ENCODE data around the gene KRT8. TPM values are rescaled to one million over a fixed set of nuclear protein-coding genes. Genes with fewer than 3 reads are reported as not detected.

KRT8 gene
- total and polyA plus RNA-seq, 2 donors: 100 to 142 TPM

DNA sequence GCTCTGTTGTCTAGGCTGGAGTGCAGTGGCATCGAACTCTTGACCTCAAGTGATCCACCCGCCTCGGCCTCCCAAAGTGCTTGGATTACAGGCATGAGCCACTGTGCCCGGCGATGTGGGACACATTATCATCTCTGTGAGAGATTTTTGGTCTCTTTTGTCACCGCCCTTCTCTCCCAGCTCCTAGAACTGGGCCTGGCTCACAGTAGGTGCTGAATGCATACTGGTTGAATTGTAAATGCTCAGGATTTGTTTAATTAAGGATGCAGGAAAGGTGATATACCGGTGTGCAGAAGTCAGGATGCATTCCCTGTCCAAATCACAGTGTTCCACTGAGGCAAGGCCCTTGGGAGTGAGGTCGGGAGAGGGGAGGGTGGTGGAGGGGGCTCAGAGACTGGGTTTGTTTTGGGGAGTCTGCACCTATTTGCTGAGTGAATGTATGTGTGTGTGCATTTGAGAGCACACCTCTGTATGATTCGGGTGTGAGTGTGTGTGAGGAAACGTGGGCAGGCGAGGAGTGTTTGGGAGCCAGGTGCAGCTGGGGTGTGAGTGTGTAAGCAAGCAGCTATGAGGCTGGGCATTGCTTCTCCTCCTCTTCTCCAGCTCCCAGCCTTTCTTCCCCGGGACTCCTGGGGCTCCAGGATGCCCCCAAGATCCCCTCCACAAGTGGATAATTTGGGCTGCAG lies 43.0 kb upstream of the KRT8 start:
- no peak overlapping the region for H3K27ac ChIP-seq (ENCODE audit: low read depth in 1 of 2, low read length in 1 of 2)
- peaks cover 0 to 2% of the 10 kb centered on the region in 2 donors for H3K4me1 ChIP-seq (ENCODE audit: control insufficient read depth in 2 of 2, insufficient read depth in 2 of 2, low read length in 2 of 2)
- H3K9me3 ChIP-seq (ENCODE audit: control insufficient read depth in 2 of 2, insufficient read depth in 1 of 2, low read length in 1 of 2): no peaks in the 10 kb centered on the region
- no peak overlapping the region for H3K4me3 ChIP-seq (ENCODE audit: low read length in 2 of 2)
- peaks cover 0 to 65% of the 10 kb centered on the region in 2 donors for H3K27me3 ChIP-seq (ENCODE audit: control insufficient read depth in 2 of 2, insufficient read depth in 1 of 2, low read length in 1 of 2)
- WGBS: 91% methylated on average over 12 of the region's 12 CpGs
- DNase-seq (ENCODE audit: low read depth in 6 of 9, low spot score in 9 of 9): no peak
- no peaks in the 10 kb centered on the region for H3K36me3 ChIP-seq (ENCODE audit: control insufficient read depth in 2 of 2, insufficient read depth in 2 of 2, low read length in 1 of 2)

DNA sequence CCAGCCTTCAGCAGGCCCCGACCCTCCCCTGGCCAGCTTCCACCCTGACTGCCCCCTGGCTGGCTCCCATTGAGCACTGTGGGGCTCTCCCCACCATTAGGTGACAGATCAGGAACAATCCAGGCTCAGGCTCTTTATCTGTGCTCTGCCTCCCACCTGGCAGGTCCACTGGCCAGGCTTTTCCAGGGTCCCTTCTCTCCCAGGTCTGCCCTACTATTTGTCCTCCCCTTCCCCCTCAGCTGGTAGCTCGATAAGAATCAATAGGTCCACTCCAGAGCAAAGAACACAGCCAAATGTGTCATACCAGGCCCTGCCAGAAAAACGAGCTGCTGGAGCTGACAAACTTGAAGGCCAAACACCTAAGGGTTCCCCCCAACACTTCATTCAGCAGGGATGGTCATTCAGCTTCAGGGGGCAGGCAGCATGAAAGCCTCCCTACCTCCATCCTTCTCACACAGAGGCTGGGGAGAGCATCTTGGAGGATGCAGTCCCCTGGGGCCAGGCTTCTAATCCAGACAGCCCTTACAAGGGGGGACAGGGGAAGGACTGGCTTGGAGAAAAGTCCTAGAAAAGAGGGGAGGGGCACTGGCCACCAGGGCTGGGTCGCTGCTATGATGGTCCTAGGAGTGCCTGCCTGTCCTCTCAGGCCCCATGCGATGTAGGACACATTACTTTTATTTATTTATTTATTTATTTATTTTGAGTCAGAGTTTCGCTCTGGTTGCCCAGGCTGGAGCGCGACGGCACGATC lies 42.1 kb upstream of the KRT8 start:
- no peak for DNase-seq (ENCODE audit: low read depth in 6 of 9, low spot score in 9 of 9)

DNA sequence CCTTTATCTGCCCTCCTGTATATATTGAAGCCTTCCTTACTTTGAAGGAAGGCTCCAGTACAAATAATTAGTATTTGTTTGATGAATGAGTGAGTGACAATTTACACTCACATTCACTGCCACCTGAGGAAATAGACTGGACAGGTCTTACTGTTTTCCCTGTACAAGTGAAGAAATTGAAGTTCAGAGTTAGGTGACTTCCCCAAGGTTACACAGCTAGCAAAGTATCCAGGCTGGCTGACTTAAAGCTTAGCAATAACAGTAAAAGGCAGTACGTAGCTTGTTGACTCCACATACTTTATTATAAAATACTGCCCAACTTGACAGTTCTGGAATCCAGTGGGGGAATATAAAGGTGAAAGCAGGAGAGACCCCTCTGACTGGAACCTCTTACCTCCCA lies 41.5 kb upstream of the KRT8 start:
- no peak for DNase-seq (ENCODE audit: low read depth in 6 of 9, low spot score in 9 of 9)
- Histone ChIP-seq H3K4me1 (ENCODE audit: control insufficient read depth in 2 of 2, insufficient read depth in 2 of 2, low read length in 2 of 2) (peaks cover 0 to 2% of the 10 kb centered on the region in 2 donors), H3K9me3 (ENCODE audit: control insufficient read depth in 2 of 2, insufficient read depth in 1 of 2, low read length in 1 of 2) (no peaks in the 10 kb centered on the region), H3K4me3 (ENCODE audit: low read length in 2 of 2) (no peak overlapping the region), H3K27ac (ENCODE audit: low read depth in 1 of 2, low read length in 1 of 2) (no peak overlapping the region), H3K36me3 (ENCODE audit: control insufficient read depth in 2 of 2, insufficient read depth in 2 of 2, low read length in 1 of 2) (no peaks in the 10 kb centered on the region), H3K27me3 (ENCODE audit: control insufficient read depth in 2 of 2, insufficient read depth in 1 of 2, low read length in 1 of 2) (peaks cover 0 to 67% of the 10 kb centered on the region in 2 donors)
- 0% methylated on average over 1 of the region's 1 CpG for WGBS

More for the DNA sequence above, 42.1 kb upstream of the KRT8 start:
- H3K27ac ChIP-seq (ENCODE audit: low read depth in 1 of 2, low read length in 1 of 2): no peak overlapping the region
- 97% methylated on average over 10 of the region's 10 CpGs for WGBS
- no peaks in the 10 kb centered on the region for H3K36me3 ChIP-seq (ENCODE audit: control insufficient read depth in 2 of 2, insufficient read depth in 2 of 2, low read length in 1 of 2)
- peaks cover 0 to 67% of the 10 kb centered on the region in 2 donors for H3K27me3 ChIP-seq (ENCODE audit: control insufficient read depth in 2 of 2, insufficient read depth in 1 of 2, low read length in 1 of 2)
- H3K4me3 ChIP-seq (ENCODE audit: low read length in 2 of 2): no peak overlapping the region
- H3K9me3 ChIP-seq (ENCODE audit: control insufficient read depth in 2 of 2, insufficient read depth in 1 of 2, low read length in 1 of 2): no peaks in the 10 kb centered on the region
- H3K4me1 ChIP-seq (ENCODE audit: control insufficient read depth in 2 of 2, insufficient read depth in 2 of 2, low read length in 2 of 2): peaks cover 0 to 2% of the 10 kb centered on the region in 2 donors

DNA sequence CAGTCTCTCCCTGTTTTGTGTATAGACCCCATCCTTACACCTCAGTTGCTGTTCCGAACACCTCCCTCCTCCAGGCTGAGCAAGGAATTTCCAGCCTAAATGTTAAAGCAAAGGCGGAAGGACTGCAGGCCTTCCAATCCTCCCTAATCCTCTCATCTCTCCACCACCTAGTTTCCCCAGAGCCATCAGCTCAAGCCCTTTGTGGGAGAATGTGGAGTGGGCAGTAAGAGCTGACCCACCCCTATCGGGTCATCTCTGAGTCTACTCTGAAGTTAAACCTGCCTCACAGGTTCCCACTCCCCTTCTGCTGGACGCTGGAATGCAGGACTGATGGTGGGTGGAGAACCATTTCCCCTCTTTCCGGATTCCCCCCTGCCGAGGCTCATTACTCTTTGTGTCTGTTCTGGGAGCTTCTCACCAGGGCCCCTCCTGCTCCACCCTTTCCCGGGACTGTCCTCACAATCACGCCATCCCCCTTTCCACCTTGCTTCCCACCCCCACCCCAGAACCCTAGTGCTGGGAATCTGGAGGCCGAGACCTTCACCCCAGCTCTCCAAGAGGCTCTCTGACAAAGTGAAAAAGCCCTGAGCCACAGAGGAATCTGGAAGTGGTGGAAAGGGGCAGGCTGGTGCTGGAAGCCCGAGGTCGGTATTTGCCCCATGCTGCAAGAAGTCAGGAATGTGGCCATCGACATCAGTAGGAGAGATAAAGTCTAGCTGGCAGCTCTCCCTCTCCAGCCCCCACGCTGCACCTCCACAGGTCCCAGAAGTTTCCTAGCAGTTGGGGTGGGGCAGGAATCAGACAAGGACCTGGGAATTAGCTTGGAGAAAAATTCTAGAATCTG lies 40.7 kb upstream of the KRT8 start:
- no peak overlapping the region for H3K27ac ChIP-seq (ENCODE audit: low read depth in 1 of 2, low read length in 1 of 2)
- peaks cover 0 to 60% of the 10 kb centered on the region in 2 donors for H3K27me3 ChIP-seq (ENCODE audit: control insufficient read depth in 2 of 2, insufficient read depth in 1 of 2, low read length in 1 of 2)
- no peaks in the 10 kb centered on the region for H3K9me3 ChIP-seq (ENCODE audit: control insufficient read depth in 2 of 2, insufficient read depth in 1 of 2, low read length in 1 of 2)
- H3K4me1 ChIP-seq (ENCODE audit: control insufficient read depth in 2 of 2, insufficient read depth in 2 of 2, low read length in 2 of 2): peaks cover 0 to 2% of the 10 kb centered on the region in 2 donors
- DNase-seq (ENCODE audit: low read depth in 6 of 9, low spot score in 9 of 9): no peak
- H3K4me3 ChIP-seq (ENCODE audit: low read length in 2 of 2): no peak overlapping the region
- H3K36me3 ChIP-seq (ENCODE audit: control insufficient read depth in 2 of 2, insufficient read depth in 2 of 2, low read length in 1 of 2): no peaks in the 10 kb centered on the region
- WGBS: 91% methylated on average over 13 of the region's 13 CpGs

DNA sequence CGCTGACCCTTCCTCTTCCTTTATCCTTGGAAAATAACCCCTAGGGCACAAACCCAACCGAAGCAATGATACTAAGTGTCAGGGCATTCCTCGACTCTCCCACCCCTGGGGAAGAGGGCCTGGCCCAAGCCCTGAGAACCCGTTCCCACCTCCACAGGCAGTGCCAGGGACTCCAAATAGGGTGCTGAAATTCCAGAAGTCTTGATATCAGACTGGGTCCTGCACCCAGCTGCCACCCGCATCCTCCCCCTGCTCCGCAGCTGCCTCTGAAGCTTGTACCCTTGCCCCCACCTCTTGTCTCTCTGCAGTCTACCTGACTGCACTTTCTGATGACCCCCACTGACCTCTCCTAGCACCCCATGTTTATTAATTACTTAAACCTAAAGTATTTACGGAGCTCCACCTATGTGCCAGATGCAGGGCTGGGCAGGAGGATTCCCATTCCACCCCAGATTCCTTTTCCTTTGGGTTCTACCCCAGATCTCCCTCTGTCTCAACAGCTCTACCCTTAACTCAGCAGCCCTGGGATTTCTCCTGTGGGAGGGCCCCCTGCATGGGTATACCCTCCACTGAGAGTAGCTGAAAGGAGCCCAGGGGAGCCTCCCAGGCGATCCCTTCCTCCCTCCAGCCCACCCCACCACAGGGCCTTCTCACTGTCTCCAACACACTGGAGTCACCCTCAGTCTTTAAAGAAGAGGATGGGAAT lies 40.0 kb upstream of the KRT8 start:
- Histone ChIP-seq H3K27me3 (ENCODE audit: control insufficient read depth in 2 of 2, insufficient read depth in 1 of 2, low read length in 1 of 2) (peaks cover 0 to 52% of the 10 kb centered on the region in 2 donors), H3K27ac (ENCODE audit: low read depth in 1 of 2, low read length in 1 of 2) (no peak overlapping the region), H3K9me3 (ENCODE audit: control insufficient read depth in 2 of 2, insufficient read depth in 1 of 2, low read length in 1 of 2) (no peaks in the 10 kb centered on the region), H3K36me3 (ENCODE audit: control insufficient read depth in 2 of 2, insufficient read depth in 2 of 2, low read length in 1 of 2) (no peaks in the 10 kb centered on the region), H3K4me1 (ENCODE audit: control insufficient read depth in 2 of 2, insufficient read depth in 2 of 2, low read length in 2 of 2) (peaks cover 0 to 2% of the 10 kb centered on the region in 2 donors), H3K4me3 (ENCODE audit: low read length in 2 of 2) (no peak overlapping the region)
- WGBS: 97% methylated on average over 8 of the region's 8 CpGs
- DNase-seq (ENCODE audit: low read depth in 6 of 9, low spot score in 9 of 9): no peak

DNA sequence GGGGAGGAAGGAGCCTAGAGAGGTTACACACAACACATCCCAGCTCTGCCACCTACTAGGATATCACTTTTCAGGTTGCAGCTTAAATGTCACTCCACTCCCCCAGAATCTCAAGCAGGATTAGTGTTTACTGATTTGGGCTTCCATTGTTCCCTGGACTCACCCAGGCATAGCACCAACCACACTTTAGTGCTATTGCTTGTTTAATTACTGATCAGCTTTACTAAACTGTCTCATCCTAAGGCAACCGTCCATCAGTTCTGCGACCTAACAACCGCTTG lies 38.0 kb upstream of the KRT8 start:
- H3K9me3 ChIP-seq (ENCODE audit: control insufficient read depth in 2 of 2, insufficient read depth in 1 of 2, low read length in 1 of 2): no peaks in the 10 kb centered on the region
- DNase-seq (ENCODE audit: low read depth in 6 of 9, low spot score in 9 of 9): no peak
- peaks cover 0 to 33% of the 10 kb centered on the region in 2 donors for H3K27me3 ChIP-seq (ENCODE audit: control insufficient read depth in 2 of 2, insufficient read depth in 1 of 2, low read length in 1 of 2)
- H3K4me1 ChIP-seq (ENCODE audit: control insufficient read depth in 2 of 2, insufficient read depth in 2 of 2, low read length in 2 of 2): no peaks in the 10 kb centered on the region
- WGBS: 93% methylated on average over 3 of the region's 3 CpGs
- H3K36me3 ChIP-seq (ENCODE audit: control insufficient read depth in 2 of 2, insufficient read depth in 2 of 2, low read length in 1 of 2): no peaks in the 10 kb centered on the region
- no peak overlapping the region for H3K4me3 ChIP-seq (ENCODE audit: low read length in 2 of 2)
- no peak overlapping the region for H3K27ac ChIP-seq (ENCODE audit: low read depth in 1 of 2, low read length in 1 of 2)

DNA sequence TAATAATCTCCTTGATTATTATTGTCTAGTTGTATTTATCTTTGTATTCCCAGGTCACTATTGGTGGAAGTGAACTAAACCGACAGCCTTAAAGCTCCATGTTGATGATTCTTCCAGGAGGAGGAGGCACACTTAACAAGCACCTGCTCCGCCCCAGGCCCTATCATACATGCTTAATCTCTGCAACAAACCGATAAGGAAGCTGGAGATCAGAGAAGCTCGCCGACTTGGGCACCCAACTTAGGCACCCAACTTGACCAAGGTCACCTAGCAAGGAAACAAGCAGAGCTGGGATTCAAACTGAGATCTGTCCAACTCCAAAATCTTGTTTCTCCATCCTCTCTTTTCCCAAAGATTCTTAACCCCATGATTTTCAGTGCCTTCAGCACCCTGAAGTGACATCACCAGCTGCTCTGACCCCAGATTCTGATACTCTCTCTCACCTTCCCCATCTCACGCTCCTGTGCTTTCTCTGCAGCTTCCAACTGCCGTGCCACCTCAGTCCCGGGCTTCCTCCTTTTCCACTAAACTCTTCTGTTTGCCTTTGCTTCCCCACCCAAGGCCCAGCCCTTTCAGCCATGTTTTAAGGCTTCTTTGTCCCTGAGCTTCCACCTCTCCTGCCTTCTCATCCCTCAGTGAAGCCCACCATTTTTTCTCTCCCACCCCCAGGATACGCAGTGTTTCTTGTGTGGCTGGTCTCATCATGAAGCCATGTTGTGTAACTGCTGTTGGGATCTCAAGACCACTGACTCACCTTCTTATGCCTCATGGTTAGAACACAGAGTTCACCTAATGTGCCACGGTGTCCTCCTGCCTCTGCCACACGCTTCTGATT lies 37.4 kb upstream of the KRT8 start:
- Histone ChIP-seq H3K27me3 (ENCODE audit: control insufficient read depth in 2 of 2, insufficient read depth in 1 of 2, low read length in 1 of 2) (peaks cover 0 to 30% of the 10 kb centered on the region in 2 donors), H3K9me3 (ENCODE audit: control insufficient read depth in 2 of 2, insufficient read depth in 1 of 2, low read length in 1 of 2) (no peaks in the 10 kb centered on the region), H3K36me3 (ENCODE audit: control insufficient read depth in 2 of 2, insufficient read depth in 2 of 2, low read length in 1 of 2) (no peaks in the 10 kb centered on the region), H3K4me3 (ENCODE audit: low read length in 2 of 2) (no peak overlapping the region), H3K27ac (ENCODE audit: low read depth in 1 of 2, low read length in 1 of 2) (no peak overlapping the region), H3K4me1 (ENCODE audit: control insufficient read depth in 2 of 2, insufficient read depth in 2 of 2, low read length in 2 of 2) (no peaks in the 10 kb centered on the region)
- DNase-seq (ENCODE audit: low read depth in 6 of 9, low spot score in 9 of 9): no peak
- WGBS: 97% methylated on average over 11 of the region's 11 CpGs

DNA sequence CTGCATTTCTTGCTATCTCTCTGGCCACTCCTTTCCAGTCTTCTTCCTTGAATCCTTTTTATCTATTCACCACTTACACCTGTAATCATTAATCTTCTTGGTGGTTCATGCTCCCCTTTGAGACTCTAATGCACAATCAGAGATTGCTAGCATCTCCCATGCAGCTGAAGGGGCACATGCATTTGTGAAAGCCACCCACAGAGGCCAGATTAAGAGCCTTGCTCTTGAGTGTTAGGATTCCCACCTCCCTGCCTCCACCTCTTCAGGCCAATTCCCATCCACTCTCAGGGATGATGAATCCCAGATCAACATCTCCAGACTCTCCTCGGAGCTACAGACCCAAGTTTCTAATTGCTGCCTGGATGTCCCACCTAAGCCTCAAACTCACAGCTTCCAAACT lies 24.7 kb upstream of the KRT8 start:
- no peaks in the 10 kb centered on the region for H3K4me1 ChIP-seq (ENCODE audit: control insufficient read depth in 2 of 2, insufficient read depth in 2 of 2, low read length in 2 of 2)
- no peaks in the 10 kb centered on the region for H3K9me3 ChIP-seq (ENCODE audit: control insufficient read depth in 2 of 2, insufficient read depth in 1 of 2, low read length in 1 of 2)
- 79% methylated on average over 1 of the region's 1 CpG for WGBS
- no peaks in the 10 kb centered on the region for H3K27me3 ChIP-seq (ENCODE audit: control insufficient read depth in 2 of 2, insufficient read depth in 1 of 2, low read length in 1 of 2)
- DNase-seq (ENCODE audit: low read depth in 6 of 9, low spot score in 9 of 9): no peak
- no peak overlapping the region for H3K27ac ChIP-seq (ENCODE audit: low read depth in 1 of 2, low read length in 1 of 2)
- no peaks in the 10 kb centered on the region for H3K36me3 ChIP-seq (ENCODE audit: control insufficient read depth in 2 of 2, insufficient read depth in 2 of 2, low read length in 1 of 2)
- H3K4me3 ChIP-seq (ENCODE audit: low read length in 2 of 2): no peak overlapping the region
